Subcutaneous abdominal adipose tissue (tissue), 5 donors: ENCODE results near the gene SGO2.

Experiments
- H3K27ac ChIP-seq: one replicate; pipeline ENCODE4 v1.7.0; 2013; ENCODE audit warnings: low read depth, mild to moderate bottlenecking, inconsistent platforms, low read length, moderate library complexity
- H3K27me3 ChIP-seq, 5 donors: one replicate each; pipeline ENCODE4 v1.7.0; 2013; ENCODE audit warnings: low read length in 5 of 5, inconsistent platforms in 1 of 5; ENCODE audit not compliant: control insufficient read depth in 5 of 5, insufficient read depth in 4 of 5
- H3K36me3 ChIP-seq, 5 donors: one replicate each; pipeline ENCODE4 v1.7.0; 2013; ENCODE audit warnings: low read length in 5 of 5; ENCODE audit not compliant: control insufficient read depth in 5 of 5, insufficient read depth in 5 of 5
- H3K4me1 ChIP-seq, 5 donors: one replicate each; pipeline ENCODE4 v1.7.0; 2013; ENCODE audit warnings: low read length in 5 of 5, mild to moderate bottlenecking in 3 of 5, moderate library complexity in 1 of 5; ENCODE audit not compliant: control insufficient read depth in 5 of 5, insufficient read depth in 5 of 5
- H3K4me3 ChIP-seq, 5 donors: one replicate each; pipeline ENCODE4 v1.7.0; 2013; ENCODE audit warnings: low read length in 5 of 5, low read depth in 1 of 5
- H3K9ac ChIP-seq, 5 donors: one replicate each; pipeline ENCODE4 v1.7.0; 2013; ENCODE audit warnings: low read length in 5 of 5, mild to moderate bottlenecking in 4 of 5, moderate library complexity in 3 of 5
- H3K9me3 ChIP-seq, 5 donors: one replicate each; pipeline ENCODE4 v1.7.0; 2013; ENCODE audit warnings: low read length in 5 of 5; ENCODE audit not compliant: control insufficient read depth in 5 of 5
- donor health status: healthy.
- donor health status: healthy.
- donor health status: healthy.
- donor health status: healthy.
- donor health status: healthy.

Gene SGO2

DNA sequence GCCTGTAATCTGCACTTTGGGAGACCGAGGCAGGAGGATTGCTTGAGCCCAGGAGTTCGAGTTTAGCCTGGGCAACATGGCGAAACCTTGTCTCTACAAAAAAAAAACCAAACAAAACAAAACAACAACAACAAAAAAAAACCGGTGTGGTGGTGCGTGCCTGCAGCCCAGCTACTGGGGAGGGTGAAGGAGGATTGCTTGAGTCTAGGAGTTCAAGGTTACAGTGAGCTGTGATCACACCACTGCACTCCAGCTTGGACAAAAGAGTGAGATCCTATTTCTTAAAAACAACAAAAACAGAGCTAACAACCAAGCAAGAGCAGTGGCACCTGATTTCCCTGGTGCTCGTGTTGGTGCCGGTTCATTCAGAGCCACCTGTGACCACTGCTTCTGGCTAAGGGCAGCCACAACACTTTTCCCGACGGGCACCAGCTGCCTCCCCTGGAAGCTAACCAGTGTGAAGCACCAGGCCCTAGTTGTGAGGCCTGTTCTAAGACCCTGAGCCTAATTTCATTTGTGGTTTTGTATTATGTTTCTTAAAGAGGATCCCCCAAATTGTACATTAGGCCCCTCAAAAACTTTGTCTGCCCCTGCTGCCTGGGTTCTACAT, 61.1 kb downstream of the SGO2 start:
- Histone ChIP-seq H3K27ac (peak overlapping the region; percentile 78), H3K4me3 (peak overlapping the region in 4 of 5 donors; percentile 75 to 90 (median 80)), H3K9ac (peak overlapping the region in 2 of 5 donors; percentile 89 to 97), H3K9me3 (no peaks in the 10 kb centered on the region), H3K36me3 (no peaks in the 10 kb centered on the region), H3K27me3 (no peaks in the 10 kb centered on the region), H3K4me1 (peaks cover 4 to 32% (median 27%) of the 10 kb centered on the region in 5 donors)

DNA sequence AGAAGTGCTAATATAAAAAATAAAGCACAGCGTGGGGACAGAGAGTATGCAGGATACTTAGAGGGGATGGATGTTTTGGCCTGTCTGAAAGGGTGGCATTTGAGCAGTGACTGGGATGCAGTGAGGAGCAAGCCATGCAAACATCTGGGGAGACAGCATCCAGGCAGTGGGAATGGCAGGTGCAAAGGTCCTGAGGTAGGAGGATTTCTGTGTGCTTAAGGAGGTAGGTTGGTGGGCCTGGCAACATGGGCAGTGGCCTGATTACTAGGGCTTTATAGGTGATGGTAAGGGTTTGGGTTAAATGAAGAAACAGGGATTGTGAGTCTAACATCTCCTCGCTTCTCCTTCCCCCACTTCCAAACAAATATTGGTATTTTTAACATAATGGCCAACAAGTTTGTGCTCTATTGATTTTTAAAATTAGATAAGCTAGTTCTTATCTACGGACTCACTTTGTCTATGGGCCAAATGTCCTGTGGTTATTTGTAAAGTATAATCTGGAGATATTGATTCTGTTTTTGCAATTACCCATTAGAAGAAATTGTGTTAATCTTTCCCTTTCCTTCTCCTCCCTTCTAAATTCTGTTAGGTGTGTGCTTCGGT, 62.2 kb downstream of the SGO2 start:
- Histone ChIP-seq H3K36me3 (no peaks in the 10 kb centered on the region), H3K27ac (no peak overlapping the region), H3K27me3 (no peaks in the 10 kb centered on the region), H3K9me3 (no peaks in the 10 kb centered on the region), H3K9ac (no peak overlapping the region), H3K4me1 (peaks cover 4 to 32% (median 27%) of the 10 kb centered on the region in 5 donors), H3K4me3 (no peak overlapping the region)

DNA sequence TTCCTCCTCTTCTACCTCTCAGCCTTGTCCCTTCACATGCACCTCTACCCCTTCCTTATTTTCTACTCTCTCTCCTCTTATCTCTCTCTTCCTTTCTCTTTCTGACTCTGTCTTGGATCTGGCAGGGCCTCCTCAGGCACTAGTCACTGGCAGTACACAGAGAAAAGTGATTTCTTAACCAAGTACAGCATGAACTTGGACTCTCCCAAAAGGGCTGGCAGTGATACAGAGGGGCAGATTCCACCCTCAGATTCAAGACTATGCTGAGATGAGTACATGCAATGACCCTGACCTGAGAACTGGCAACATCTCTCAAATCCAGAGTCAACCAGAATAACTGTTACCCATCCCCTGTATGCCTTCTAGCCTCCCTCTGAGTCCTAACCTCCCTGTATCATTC, 64.1 kb downstream of the SGO2 start:
- Histone ChIP-seq H3K9ac (peak overlapping the region in 1 of 5 donors; percentile 54), H3K27ac (peak overlapping the region; percentile 59), H3K4me3 (no peak overlapping the region), H3K27me3 (no peaks in the 10 kb centered on the region), H3K9me3 (no peaks in the 10 kb centered on the region), H3K4me1 (peaks cover 4 to 32% (median 27%) of the 10 kb centered on the region in 5 donors), H3K36me3 (peaks cover 0 to 7% (median 0%) of the 10 kb centered on the region in 5 donors)

DNA sequence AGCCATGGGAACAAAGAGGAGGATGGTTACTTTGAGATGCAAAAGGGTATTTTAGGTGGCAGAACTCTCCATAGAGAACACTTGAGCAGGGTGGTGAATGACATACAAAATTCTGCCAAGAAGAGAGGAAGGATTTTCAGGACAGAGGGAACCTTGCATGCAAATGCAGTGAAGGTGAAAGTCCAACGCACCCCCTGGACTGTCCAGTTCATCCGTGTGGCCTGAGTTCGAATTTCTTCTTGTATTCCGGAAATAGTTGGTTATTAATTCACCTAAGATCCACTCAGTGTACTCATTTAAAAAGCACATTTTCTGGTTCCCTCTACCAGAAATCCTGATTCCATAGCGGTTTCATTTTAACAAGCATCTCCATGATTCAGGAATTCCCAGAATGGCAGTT, 65.3 kb downstream of the SGO2 start:
- H3K9me3 ChIP-seq = peaks cover 0 to 4% (median 0%) of the 10 kb centered on the region in 5 donors
- peaks cover 4 to 26% (median 17%) of the 10 kb centered on the region in 5 donors for H3K4me1 ChIP-seq
- no peaks in the 10 kb centered on the region for H3K27me3 ChIP-seq
- peaks cover 2 to 14% (median 7%) of the 10 kb centered on the region in 5 donors for H3K36me3 ChIP-seq
- H3K4me3 ChIP-seq = no peak overlapping the region
- no peak overlapping the region for H3K9ac ChIP-seq
- H3K27ac ChIP-seq = no peak overlapping the region

DNA sequence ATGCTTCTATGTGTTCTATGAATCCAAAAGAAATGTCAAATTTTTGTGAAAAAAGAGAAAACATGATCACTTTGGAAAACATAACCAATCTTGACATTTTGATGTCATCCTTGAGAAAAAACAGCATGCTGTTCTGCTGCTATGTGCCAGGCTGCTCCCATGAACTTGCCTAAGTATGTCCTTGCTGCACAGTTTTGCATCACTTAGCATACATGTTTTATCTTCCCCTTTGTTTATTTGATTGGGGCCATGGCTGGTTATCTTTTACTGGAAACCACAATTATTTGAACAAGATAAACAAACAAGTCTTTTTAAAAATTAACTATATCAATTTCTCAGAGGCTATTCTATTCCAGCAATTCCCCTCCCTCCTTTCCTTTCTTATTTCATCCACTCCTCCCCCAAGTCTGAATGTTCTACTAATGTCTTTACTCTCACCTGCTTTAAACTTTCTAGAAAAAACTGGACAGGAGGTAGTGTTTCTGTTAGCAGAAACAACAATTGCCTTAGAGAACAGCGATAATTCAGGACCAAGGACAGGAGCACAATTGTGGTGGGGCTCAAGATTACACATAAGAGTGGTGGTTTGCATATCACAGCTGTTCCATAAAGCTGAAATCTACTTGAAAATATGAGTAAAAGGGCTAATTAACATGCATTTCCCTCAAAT, 66.5 kb downstream of the SGO2 start:
- H3K27ac ChIP-seq = no peak overlapping the region
- H3K9me3 ChIP-seq = peaks cover 0 to 4% (median 0%) of the 10 kb centered on the region in 5 donors
- H3K27me3 ChIP-seq = no peaks in the 10 kb centered on the region
- H3K4me1 ChIP-seq = peaks cover 4 to 17% (median 10%) of the 10 kb centered on the region in 5 donors
- H3K36me3 ChIP-seq = peaks cover 3 to 17% (median 11%) of the 10 kb centered on the region in 5 donors
- H3K4me3 ChIP-seq = no peak overlapping the region
- H3K9ac ChIP-seq = no peak overlapping the region

DNA sequence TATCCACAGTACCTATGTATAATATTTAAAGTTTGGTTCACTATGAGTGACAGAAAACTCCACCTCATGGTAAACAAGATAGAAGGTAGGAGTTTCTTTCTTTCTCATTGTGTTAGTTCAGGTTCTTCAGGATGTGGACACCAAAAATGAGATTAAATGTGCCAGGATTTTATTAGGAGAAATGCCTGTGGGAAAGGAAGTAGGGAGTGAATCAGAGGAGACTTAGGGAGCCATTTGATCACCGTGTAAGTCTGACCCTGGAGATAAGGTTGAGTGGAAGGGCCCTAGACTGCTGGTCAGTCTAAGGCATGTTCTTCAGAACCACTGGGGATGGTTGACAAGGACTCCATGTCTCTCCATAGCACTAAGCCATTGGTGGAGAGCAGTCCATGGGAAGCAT, 67.9 kb downstream of the SGO2 start:
- H3K9me3 ChIP-seq = peaks cover 0 to 4% (median 0%) of the 10 kb centered on the region in 5 donors
- no peak overlapping the region for H3K4me3 ChIP-seq
- H3K27me3 ChIP-seq = no peaks in the 10 kb centered on the region
- peaks cover 4 to 22% (median 16%) of the 10 kb centered on the region in 5 donors for H3K36me3 ChIP-seq
- H3K4me1 ChIP-seq = peaks cover 4 to 17% (median 10%) of the 10 kb centered on the region in 5 donors
- H3K27ac ChIP-seq = no peak overlapping the region
- H3K9ac ChIP-seq = no peak overlapping the region

DNA sequence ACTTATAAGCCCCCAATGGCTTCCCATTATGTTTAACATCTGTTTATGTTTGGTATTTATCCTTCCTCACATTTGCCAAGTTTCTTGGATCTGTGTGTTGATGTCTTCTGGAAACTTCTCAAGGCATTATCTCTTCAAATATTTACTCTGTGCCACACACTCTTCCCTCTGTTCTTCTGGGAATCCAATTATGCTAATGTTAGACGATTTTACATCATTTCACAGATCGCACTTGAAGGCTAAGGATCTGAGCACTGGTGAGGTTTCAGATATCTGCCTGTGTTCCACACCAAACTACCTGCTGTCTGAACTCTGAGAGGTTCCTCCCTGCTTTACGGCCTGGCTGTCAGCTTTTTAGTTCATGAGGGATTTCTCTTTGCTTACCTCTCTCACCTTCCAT, 69.9 kb downstream of the SGO2 start:
- no peaks in the 10 kb centered on the region for H3K27me3 ChIP-seq
- no peak overlapping the region for H3K27ac ChIP-seq
- no peaks in the 10 kb centered on the region for H3K4me1 ChIP-seq
- peaks cover 0 to 4% (median 0%) of the 10 kb centered on the region in 5 donors for H3K9me3 ChIP-seq
- H3K4me3 ChIP-seq = no peak overlapping the region
- H3K36me3 ChIP-seq = peaks cover 6 to 27% (median 19%) of the 10 kb centered on the region in 5 donors
- no peak overlapping the region for H3K9ac ChIP-seq

DNA sequence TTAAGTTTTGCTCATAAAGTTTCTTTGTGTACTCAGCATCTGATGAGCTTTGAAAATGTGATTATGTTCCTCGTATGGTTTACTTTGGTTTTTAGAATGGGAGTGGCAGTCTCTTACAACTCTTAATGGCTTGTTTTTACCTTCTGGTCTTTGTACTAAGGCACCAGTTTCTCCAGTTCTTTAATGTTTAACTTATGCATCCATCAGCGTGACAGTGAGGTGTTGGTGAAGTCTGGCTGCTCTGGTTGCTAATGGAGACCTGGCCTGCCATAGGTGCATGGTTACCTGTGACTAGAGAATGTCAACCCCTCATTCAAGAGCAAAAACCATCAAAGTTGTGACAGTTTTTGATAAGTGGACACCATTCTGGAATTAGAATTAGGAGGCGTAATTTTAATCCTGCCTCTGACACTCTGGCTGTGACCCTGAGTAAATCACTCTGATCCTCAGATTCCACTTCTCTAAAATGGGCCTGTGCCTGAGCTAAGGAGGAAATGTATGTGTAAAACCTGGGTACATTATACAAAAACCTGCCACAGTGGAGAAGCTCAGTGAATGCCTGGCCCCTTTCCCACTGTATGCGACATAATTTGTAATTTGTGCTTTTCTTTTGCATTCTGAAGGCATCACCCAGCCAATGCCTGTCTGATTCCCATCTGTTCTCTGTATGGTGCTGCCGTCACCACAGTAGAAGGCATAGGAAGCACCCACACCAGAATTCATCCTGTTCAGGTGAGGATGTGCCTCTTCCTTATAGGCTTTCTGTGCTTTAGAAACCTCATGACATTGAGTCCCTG, 71.0 kb downstream of the SGO2 start:
- Histone ChIP-seq H3K9ac (no peak overlapping the region), H3K36me3 (peaks cover 6 to 32% (median 19%) of the 10 kb centered on the region in 5 donors), H3K27ac (no peak overlapping the region)

DNA sequence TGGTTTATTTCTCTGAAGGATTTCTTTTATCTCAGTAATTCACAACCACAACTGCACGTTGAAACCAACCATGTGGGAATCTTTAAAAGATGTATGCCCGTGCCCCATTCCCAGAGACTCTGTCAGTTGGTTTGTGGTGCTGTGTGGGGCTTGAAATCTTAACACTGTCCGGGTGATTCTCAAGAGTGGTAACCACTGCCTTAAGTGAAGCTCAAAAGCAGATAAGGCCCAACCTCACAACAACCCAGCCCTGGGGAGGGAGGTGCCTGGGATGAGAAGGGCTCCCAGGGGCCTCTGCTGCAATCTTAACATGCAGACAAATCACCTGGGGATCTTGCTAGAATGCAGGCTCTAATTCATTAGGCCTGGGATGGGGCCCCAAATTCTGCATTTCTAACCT, 73.2 kb downstream of the SGO2 start:
- Histone ChIP-seq H3K27ac (no peak overlapping the region), H3K9ac (no peak overlapping the region), H3K9me3 (peaks cover 0 to 4% (median 0%) of the 10 kb centered on the region in 5 donors), H3K36me3 (peaks cover 10 to 40% (median 19%) of the 10 kb centered on the region in 5 donors), H3K4me1 (peaks cover 0 to under 1% (median 0%) of the 10 kb centered on the region in 5 donors), H3K4me3 (no peak overlapping the region), H3K27me3 (no peaks in the 10 kb centered on the region)

More for the DNA sequence above, 71.0 kb downstream of the SGO2 start:
- Histone ChIP-seq H3K27me3 (no peaks in the 10 kb centered on the region), H3K4me3 (no peak overlapping the region), H3K4me1 (no peaks in the 10 kb centered on the region), H3K9me3 (peaks cover 0 to 4% (median 0%) of the 10 kb centered on the region in 5 donors)
